SJSA1 (cell line): ENCODE results near the gene MSLN. TPM values are rescaled to one million over a fixed set of nuclear protein-coding genes. Genes with fewer than 3 reads are reported as not detected.

Experiments
- DNase-seq, 2 experiments: peaks; one replicate each; pipeline ENCODE4 v3.0.0-alpha.2; 2015 to 2020; ENCODE audit warnings: low spot score in 2 of 2, low read depth in 1 of 2
- H3K27ac ChIP-seq: fragments of 250-450 bp; sonication (Bioruptor Pico); 2 replicates; pipeline ENCODE4 v1.5.1; 2020; ENCODE audit warnings: mild to moderate bottlenecking, moderate library complexity
- H3K27me3 ChIP-seq: fragments of 250-450 bp; sonication (Bioruptor Pico); replicated peaks from 2 replicates; pipeline ENCODE4 v1.5.1; 2020; ENCODE audit warnings: mild to moderate bottlenecking, moderate library complexity
- H3K36me3 ChIP-seq: fragments of 250-450 bp; sonication (Bioruptor Pico); 2 replicates; pipeline ENCODE4 v1.5.1; 2020; ENCODE audit warnings: mild to moderate bottlenecking
- H3K4me1 ChIP-seq: fragments of 250-450 bp; sonication (Bioruptor Pico); replicated peaks from 2 replicates; pipeline ENCODE4 v1.6.1; 2021; ENCODE audit warnings: mild to moderate bottlenecking
- H3K4me3 ChIP-seq: fragments of 250-450 bp; sonication (Bioruptor Pico); 2 replicates; pipeline ENCODE4 v1.5.1; 2020; ENCODE audit warnings: mild to moderate bottlenecking
- H3K9me3 ChIP-seq: fragments of 250-450 bp; sonication (Bioruptor Pico); replicated peaks from 2 replicates; pipeline ENCODE4 v1.5.1; 2020; ENCODE audit warnings: mild to moderate bottlenecking
- total RNA-seq: library from RNA; depleted of rRNA; stranded (reverse); fragments of >200 nt; shearing (Covaris generic); gene quantifications from 2 replicates; pipeline ENCODE4 v1.2.3, GENCODE V29; 2014

The MSLN gene
- total RNA-seq, 1 experiment from 2014 or later, result not detected

GRCh38 chr16:803754-804080 lies 43.2 kb downstream of the MSLN start:
- Histone ChIP-seq H3K4me3 (no peak overlapping the region), H3K9me3 (no peaks in the 10 kb centered on the region), H3K27ac (no peak overlapping the region), H3K36me3 (peaks cover 5% of the 10 kb centered on the region; the same call in 1 of the 2 replicates), H3K27me3 (peaks cover 50% of the 10 kb centered on the region), H3K4me1 (peaks cover 13% of the 10 kb centered on the region)
- DNase-seq, result no peak

GRCh38 chr16:804193-805048 lies 43.9 kb downstream of the MSLN start:
- no peak overlapping the region for H3K27ac ChIP-seq
- peaks cover 48% of the 10 kb centered on the region for H3K27me3 ChIP-seq
- H3K4me1 ChIP-seq, result peaks cover 13% of the 10 kb centered on the region
- DNase-seq, result no peak
- no peaks in the 10 kb centered on the region for H3K9me3 ChIP-seq
- H3K36me3 ChIP-seq, result peaks cover 5% of the 10 kb centered on the region; the same call in 1 of the 2 replicates
- no peak overlapping the region for H3K4me3 ChIP-seq

GRCh38 chr16:805474-805873 lies 44.9 kb downstream of the MSLN start:
- H3K36me3 ChIP-seq, result peaks cover 5% of the 10 kb centered on the region; the same call in 1 of the 2 replicates
- H3K4me1 ChIP-seq, result peaks cover 13% of the 10 kb centered on the region
- H3K9me3 ChIP-seq, result no peaks in the 10 kb centered on the region
- H3K27me3 ChIP-seq, result peaks cover 39% of the 10 kb centered on the region
- H3K27ac ChIP-seq, result no peak overlapping the region
- H3K4me3 ChIP-seq, result no peak overlapping the region
- no peak for DNase-seq

GRCh38 chr16:807347-808084 lies 47.0 kb downstream of the MSLN start:
- Histone ChIP-seq H3K36me3 (peaks cover 5% of the 10 kb centered on the region; the same call in 1 of the 2 replicates), H3K9me3 (no peaks in the 10 kb centered on the region), H3K27ac (peak overlapping the region; percentile 82), H3K4me3 (peak overlapping the region; percentile 77), H3K27me3 (peaks cover 19% of the 10 kb centered on the region), H3K4me1 (peaks cover 13% of the 10 kb centered on the region)
- DNase-seq, result peak; percentile 89 to 95

GRCh38 chr16:808085-808386 lies 47.5 kb downstream of the MSLN start:
- no peak for DNase-seq
- peak overlapping the region; percentile 77 for H3K4me3 ChIP-seq
- H3K9me3 ChIP-seq, result no peaks in the 10 kb centered on the region
- peaks cover 13% of the 10 kb centered on the region for H3K4me1 ChIP-seq
- peaks cover 5% of the 10 kb centered on the region; the same call in 1 of the 2 replicates for H3K36me3 ChIP-seq
- H3K27me3 ChIP-seq, result peaks cover 17% of the 10 kb centered on the region
- no peak overlapping the region; the same call in 1 of the 2 replicates for H3K27ac ChIP-seq

GRCh38 chr16:813204-813915 lies 52.8 kb downstream of the MSLN start:
- Histone ChIP-seq H3K9me3 (no peaks in the 10 kb centered on the region), H3K27me3 (peaks cover 15% of the 10 kb centered on the region), H3K4me1 (peaks cover 18% of the 10 kb centered on the region), H3K36me3 (no peaks in the 10 kb centered on the region), H3K27ac (no peak overlapping the region), H3K4me3 (0 out of 2 replicates have a peak overlapping the region, but pooled peaks have one; percentile 6)
- no peak for DNase-seq

GRCh38 chr16:813916-814412 lies 53.4 kb downstream of the MSLN start:
- H3K4me1 ChIP-seq, result peaks cover 17% of the 10 kb centered on the region
- no peaks in the 10 kb centered on the region for H3K36me3 ChIP-seq
- no peak overlapping the region for H3K27ac ChIP-seq
- no peak for DNase-seq
- H3K4me3 ChIP-seq, result no peak overlapping the region
- H3K27me3 ChIP-seq, result peaks cover 15% of the 10 kb centered on the region
- no peaks in the 10 kb centered on the region for H3K9me3 ChIP-seq

GRCh38 chr16:814974-815373 lies 54.4 kb downstream of the MSLN start:
- H3K4me1 ChIP-seq, result peaks cover 17% of the 10 kb centered on the region
- H3K4me3 ChIP-seq, result no peak overlapping the region
- no peaks in the 10 kb centered on the region for H3K9me3 ChIP-seq
- DNase-seq, result peak in 1 of 2 experiments; percentile 36
- H3K36me3 ChIP-seq, result no peaks in the 10 kb centered on the region
- H3K27ac ChIP-seq, result no peak overlapping the region
- H3K27me3 ChIP-seq, result peaks cover 15% of the 10 kb centered on the region

- Histone ChIP-seq H3K36me3 (no peaks in the 10 kb centered on the region), H3K27me3 (peaks cover 15% of the 10 kb centered on the region), H3K4me1 (peaks cover 17% of the 10 kb centered on the region), H3K27ac (no peak overlapping the region), H3K4me3 (no peak overlapping the region), H3K9me3 (no peaks in the 10 kb centered on the region)
- no peak for DNase-seq
These were observed 55.3 kb downstream of the MSLN start for GRCh38 chr16:815861-816260.

GRCh38 chr16:817001-817906 lies 56.7 kb downstream of the MSLN start:
- Histone ChIP-seq H3K4me3 (no peak overlapping the region), H3K27ac (no peak overlapping the region), H3K36me3 (no peaks in the 10 kb centered on the region), H3K27me3 (peaks cover 15% of the 10 kb centered on the region), H3K4me1 (peaks cover 17% of the 10 kb centered on the region), H3K9me3 (no peaks in the 10 kb centered on the region)
- DNase-seq, result no peak

GRCh38 chr16:818132-818531 lies 57.6 kb downstream of the MSLN start:
- Histone ChIP-seq H3K27ac (no peak overlapping the region), H3K9me3 (no peaks in the 10 kb centered on the region), H3K36me3 (no peaks in the 10 kb centered on the region), H3K4me3 (no peak overlapping the region), H3K27me3 (peaks cover 14% of the 10 kb centered on the region), H3K4me1 (peaks cover 15% of the 10 kb centered on the region)
- DNase-seq, result no peak
